Measurements from ENCODE around the gene NHERF2. TPM values are rescaled to one million over a fixed set of nuclear protein-coding genes. Genes with fewer than 3 reads are reported as not detected.
A peak's percentile ranks its signal among the peaks of the same experiment; 100 is the strongest.

The NHERF2 gene
- total and polyA plus RNA-seq, 9 of the 15 experiments (the other 6 are each of a cell fraction or from before 2014, with no cell fraction given), result 0.15 to 42.0 (median 12.5) TPM

DNA sequence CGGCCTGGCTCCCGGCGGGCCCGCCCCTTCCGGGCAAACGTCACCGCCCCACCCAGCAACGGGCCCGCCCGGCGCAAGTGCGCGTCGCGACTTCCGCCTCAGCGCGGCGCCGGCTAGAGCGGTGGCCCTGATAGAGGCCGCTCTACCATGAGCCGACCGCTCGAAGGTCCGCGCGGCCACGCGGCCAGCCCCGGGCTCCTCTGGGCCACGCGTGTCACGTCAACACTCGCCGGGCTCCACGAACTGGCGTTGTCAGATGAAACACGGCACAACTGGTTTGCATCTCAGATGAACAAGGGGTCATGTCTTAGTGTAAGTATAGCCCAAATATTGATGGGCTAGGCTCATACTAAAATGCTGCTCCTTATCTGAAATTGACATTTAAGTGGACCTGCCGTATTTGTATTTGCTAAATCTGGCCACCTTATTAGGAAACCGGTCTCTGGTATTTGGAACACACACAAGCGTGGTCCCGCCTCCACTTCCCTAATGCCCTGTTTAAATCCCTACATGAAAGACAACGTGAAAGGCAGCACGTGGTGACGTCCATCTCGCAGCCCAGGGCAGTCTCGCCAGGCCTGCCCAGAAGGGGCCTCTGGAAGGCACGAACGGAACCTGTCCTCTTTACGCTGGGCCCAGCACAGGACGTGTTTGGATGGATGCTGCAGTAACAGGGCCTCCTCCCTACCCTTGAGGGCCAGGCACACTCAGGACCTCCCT is 16.8 kb upstream of the NHERF2 start, which contains the start of gene ZNF598 (continued):
- TF ChIP-seq FOSL1 (tag; conservative IDR thresholded peaks at IDR 0.05), result no peak; the same call in 1 of the 2 replicates
- no peak for TF ChIP-seq CHD2 (IDR thresholded peaks at IDR 0.05; ENCODE audit: low read depth, low read length)
- TF ChIP-seq POLR2A (conservative IDR thresholded peaks at IDR 0.05), result peak; percentile 96
- TF ChIP-seq TCF7 (IDR thresholded peaks at IDR 0.05; ENCODE audit: borderline replicate concordance), result no peak
- no peak for TF ChIP-seq ZFP1 (CRISPR knock-in tag; IDR thresholded peaks at IDR 0.05)
- 0 out of 2 replicates have a peak, but pooled peaks have one; percentile 18 for TF ChIP-seq GATAD2A (IDR thresholded peaks at IDR 0.05)
- peak; percentile 62; the same call in 1 of the 2 replicates for TF ChIP-seq ZNF431 (CRISPR knock-in tag; IDR thresholded peaks at IDR 0.05)
- TF ChIP-seq THRB (CRISPR knock-in tag; conservative IDR thresholded peaks at IDR 0.05), result no peak
- peak; percentile 51; the same call in 1 of the 2 replicates for TF ChIP-seq NR2C1 (IDR thresholded peaks at IDR 0.05)
- TF ChIP-seq NR2C1 (tag; IDR thresholded peaks at IDR 0.05), result no peak
- peak; percentile 65; the same call in 1 of the 2 replicates for TF ChIP-seq CHCHD3 (CRISPR knock-in tag; IDR thresholded peaks at IDR 0.05)
- no peak for TF ChIP-seq HOMEZ (CRISPR knock-in tag; IDR thresholded peaks at IDR 0.05)
- 0 out of 4 replicates have a peak, but pooled peaks of 1 of the 2 experiments have one; percentile 4 for TF ChIP-seq RCOR1 (IDR thresholded peaks at IDR 0.05; ENCODE audit: borderline replicate concordance in 1 of 2, low read depth in 2 of 2, low read length in 2 of 2)
- TF ChIP-seq SNIP1 (IDR thresholded peaks at IDR 0.05; ENCODE audit: low read depth), result peak; percentile 94
- TF ChIP-seq POLR2H (tag; IDR thresholded peaks at IDR 0.05; ENCODE audit: low read depth), result peak; percentile 86
- peak; percentile 98 for TF ChIP-seq GABPA (tag; conservative IDR thresholded peaks at IDR 0.05; ENCODE audit: low read depth)
- no peak for TF ChIP-seq HNRNPL (IDR thresholded peaks at IDR 0.05; ENCODE audit: low read depth, low read length)
- TF ChIP-seq, protein P1, sequence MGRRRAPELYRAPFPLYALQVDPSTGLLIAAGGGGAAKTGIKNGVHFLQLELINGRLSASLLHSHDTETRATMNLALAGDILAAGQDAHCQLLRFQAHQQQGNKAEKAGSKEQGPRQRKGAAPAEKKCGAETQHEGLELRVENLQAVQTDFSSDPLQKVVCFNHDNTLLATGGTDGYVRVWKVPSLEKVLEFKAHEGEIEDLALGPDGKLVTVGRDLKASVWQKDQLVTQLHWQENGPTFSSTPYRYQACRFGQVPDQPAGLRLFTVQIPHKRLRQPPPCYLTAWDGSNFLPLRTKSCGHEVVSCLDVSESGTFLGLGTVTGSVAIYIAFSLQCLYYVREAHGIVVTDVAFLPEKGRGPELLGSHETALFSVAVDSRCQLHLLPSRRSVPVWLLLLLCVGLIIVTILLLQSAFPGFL (CRISPR knock-in tag; IDR thresholded peaks at IDR 0.05), result no peak
- peak; percentile 86 for TF ChIP-seq CREM (IDR thresholded peaks at IDR 0.05; ENCODE audit: low read depth)
- peak; percentile 86 for TF ChIP-seq TBP (optimal IDR thresholded peaks at IDR 0.05; ENCODE audit: low read depth, low read length)
- TF ChIP-seq CBX8 (IDR thresholded peaks at IDR 0.05; ENCODE audit: borderline replicate concordance, extremely low read depth, low read depth, low read length, poor library complexity, severe bottlenecking), result no peak
- TF ChIP-seq MYC (IDR thresholded peaks at IDR 0.05; ENCODE audit: low read depth, low read length), result peak; percentile 99
- peak; percentile 98 for TF ChIP-seq MYC (CRISPR knock-in tag; IDR thresholded peaks at IDR 0.05; ENCODE audit: borderline replicate concordance, low read depth)
- TF ChIP-seq, protein P2, sequence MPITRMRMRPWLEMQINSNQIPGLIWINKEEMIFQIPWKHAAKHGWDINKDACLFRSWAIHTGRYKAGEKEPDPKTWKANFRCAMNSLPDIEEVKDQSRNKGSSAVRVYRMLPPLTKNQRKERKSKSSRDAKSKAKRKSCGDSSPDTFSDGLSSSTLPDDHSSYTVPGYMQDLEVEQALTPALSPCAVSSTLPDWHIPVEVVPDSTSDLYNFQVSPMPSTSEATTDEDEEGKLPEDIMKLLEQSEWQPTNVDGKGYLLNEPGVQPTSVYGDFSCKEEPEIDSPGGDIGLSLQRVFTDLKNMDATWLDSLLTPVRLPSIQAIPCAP (CRISPR knock-in tag; IDR thresholded peaks at IDR 0.05; ENCODE audit: borderline replicate concordance), result no peak
- TF ChIP-seq ZNF436 (CRISPR knock-in tag; IDR thresholded peaks at IDR 0.05), result no peak
- TF ChIP-seq MCM2 (IDR thresholded peaks at IDR 0.05; ENCODE audit: low read depth), result no peak

Measured in K562 (cell line).